Adrenal gland (tissue), 12 donors: ENCODE results near the gene HPN. TPM values are rescaled to one million over a fixed set of nuclear protein-coding genes. Genes with fewer than 3 reads are reported as not detected.
A peak's percentile ranks its signal among the peaks of the same experiment; 100 is the strongest.
"Not testable (repeated sequence)": the region's sequence is repeated elsewhere in the genome, so short reads cannot be mapped to it uniquely, and the experiment has no call there.

Source experiments
- DNase-seq, 7 donors: peaks; one replicate each; pipeline ENCODE4 v3.0.0-alpha.2; 2019 to 2020
- H3K27ac ChIP-seq, 5 donors: fragments of 200-600 bp; sonication (generic) in 4 of 5; 1 replicate in 3 of 5; 2 replicates in 2 of 5; pipeline versions ENCODE4 v1.5.1 to v1.8.0; 2016 to 2020; ENCODE audit warnings: mild to moderate bottlenecking in 1 of 5
- H3K27me3 ChIP-seq: fragments of 200-600 bp; 2 replicates; pipeline ENCODE4 v1.8.0; 2021
- H3K36me3 ChIP-seq, 2 donors: fragments of 200-600 bp; replicated peaks in 1 of 2; 1 replicate in 1 of 2; 2 replicates in 1 of 2; pipeline versions ENCODE4 v1.5.1 to v1.8.0; 2018 to 2022
- H3K4me1 ChIP-seq, 2 donors: fragments of 200-600 bp; replicated peaks in 1 of 2; 1 replicate in 1 of 2; 2 replicates in 1 of 2; pipeline versions ENCODE4 v1.5.1 to v1.8.0; 2018 to 2021
- H3K4me3 ChIP-seq, 4 donors: fragments of 200-600 bp; sonication (generic) in 3 of 4; one replicate each; pipeline ENCODE4 v1.5.1; 2016 to 2018
- H3K9me3 ChIP-seq, 3 donors: fragments of 200-600 bp; sonication (generic) in 1 of 3; replicated peaks in 1 of 3; 1 replicate in 2 of 3; 2 replicates in 1 of 3; pipeline versions ENCODE4 v1.5.1 to v1.8.0; 2016 to 2021
- CTCF ChIP-seq, 6 experiments: fragments of 450-650 bp in 4 of 6; fragments of 200-600 bp in 2 of 6; sonication (generic) in 1 of 6; IDR thresholded peaks; 1 replicate in 5 of 6; 2 replicates in 1 of 6; pipeline versions ENCODE4 v1.5.1 to v1.8.0; 2016 to 2021; ENCODE audit warnings: antibody characterized with exemption in 6 of 6, mild to moderate bottlenecking in 2 of 6, moderate library complexity in 1 of 6
- POLR2A ChIP-seq, 2 donors: fragments of 450-650 bp; IDR thresholded peaks; one replicate each; pipeline ENCODE4 v1.6.1; 2017; ENCODE audit warnings: antibody characterized with exemption in 2 of 2, mild to moderate bottlenecking in 2 of 2, moderate library complexity in 1 of 2
- WGBS, 4 donors: extraction: QIAGEN DNeasy Blood & Tissue Kit in 2 of 4; methylation state at CpG; one replicate each; pipeline versions ENCODE4 v1.1.5 to v1.1.7; 2013 to 2017; 5-methylcytosine and 5-hydroxymethylcytosine counted together
- intact Hi-C, 2 donors: fragments of 100-400 bp; cut with DNase I; formaldehyde crosslinking; loops; one replicate each; pipeline versions ENCODE4 v1.14.1 to v1.15.0; 2022 to 2023
- polyA plus RNA-seq, 3 donors: library from polyadenylated mRNA; stranded (reverse); fragments of 200-250 nt in 2 of 3; fragments of 350-450 nt in 1 of 3; fragmentation: Illumina TruSeq in 1 of 3; extraction: RNeasy Lipid Tissue Mini Kit (QIAGEN cat#74804) in 1 of 3; gene quantifications; one replicate each; pipeline ENCODE4 v1.2.3, GENCODE V29; 2013 to 2014
- total RNA-seq, 9 donors: library from RNA; depleted of rRNA in 4 of 9; stranded (reverse); fragments of >200 nt in 4 of 9; fragments of 120-200 nt in 1 of 9; fragmentation: NEBNext Ultra II Directional in 1 of 9; extraction: Animal tissue kit (Norgen Biotek cat#: 25700) in 1 of 9; gene quantifications; one replicate each; pipeline versions ENCODE4 v1.1.0 to v1.2.4, GENCODE V29; 2013 to 2023
- donor health status: healthy with polysubstance abuse.
- donor health status: Bipolar disorder and iron deficiency.
- donor health status: DM: yes; HTN: yes; CAD: no.
- donor health status: DM: no; HTN: no; CAD: no.
- donor health status: DM: no; HTN: no; CAD: no.
- donor health status: DM: yes; HTN: yes; CAD: no.

The HPN gene
- total and polyA plus RNA-seq, 12 donors: 0.20 to 2.6 (median 0.88) TPM; not detected in 2

- H3K4me3 ChIP-seq: no peak overlapping the region
- H3K27ac ChIP-seq: peak overlapping the region; percentile 65 to 81 (median 73)
- peaks cover 55 to 64% of the 10 kb centered on the region in 2 donors for H3K4me1 ChIP-seq
- peaks cover 0 to 22% of the 10 kb centered on the region in 2 donors for H3K36me3 ChIP-seq
- TF ChIP-seq POLR2A (IDR thresholded peaks at IDR 0.05): peak in 1 of 2 donors; percentile 81
- no peak for TF ChIP-seq CTCF (IDR thresholded peaks at IDR 0.05)
- H3K9me3 ChIP-seq: no peaks in the 10 kb centered on the region
- DNase-seq: peak in 6 of 7 donors; percentile 75 to 87 (median 82)
- 33 to 45% (median 38%) methylated on average over 14 to 15 of the region's 15 CpGs for WGBS, 4 donors
- no peaks in the 10 kb centered on the region for H3K27me3 ChIP-seq
- intact Hi-C loops: no loop called here
These were observed 35.1 kb upstream of the HPN start for GRCh38 chr19:35006342-35006998.

- Histone ChIP-seq H3K36me3 (peaks cover 0 to 27% of the 10 kb centered on the region in 2 donors), H3K27ac (peak overlapping the region; percentile 30 to 81 (median 65)), H3K4me1 (peaks cover 54 to 64% of the 10 kb centered on the region in 2 donors), H3K4me3 (no peak overlapping the region), H3K27me3 (no peaks in the 10 kb centered on the region), H3K9me3 (no peaks in the 10 kb centered on the region)
- no peak for TF ChIP-seq CTCF (IDR thresholded peaks at IDR 0.05)
- no peak for TF ChIP-seq POLR2A (IDR thresholded peaks at IDR 0.05)
- WGBS, 4 donors: 87 to 97% (median 94%) methylated on average over 5 of the region's 5 CpGs
- intact Hi-C loops: no loop called here
- peak in 1 of 7 donors; percentile 27 for DNase-seq
These were observed 34.5 kb upstream of the HPN start for GRCh38 chr19:35006999-35007365.

- peaks cover 0 to 32% of the 10 kb centered on the region in 2 donors for H3K36me3 ChIP-seq
These were observed 34.1 kb upstream of the HPN start for GRCh38 chr19:35007427-35007826.

GRCh38 chr19:35008891-35009341 is 32.6 kb upstream of the HPN start:
- Histone ChIP-seq H3K36me3 (peaks cover 0 to 36% of the 10 kb centered on the region in 2 donors), H3K9me3 (no peaks in the 10 kb centered on the region), H3K27ac (peak overlapping the region in 3 of 5 donors; percentile 29 to 48 (median 31)), H3K27me3 (no peaks in the 10 kb centered on the region), H3K4me1 (peaks cover 49 to 65% of the 10 kb centered on the region in 2 donors), H3K4me3 (no peak overlapping the region)
- intact Hi-C loops: no loop called here
- DNase-seq: peak in 1 of 7 donors; percentile 14
- TF ChIP-seq POLR2A (IDR thresholded peaks at IDR 0.05): no peak
- TF ChIP-seq CTCF (IDR thresholded peaks at IDR 0.05): no peak
- 72 to 83% (median 82%) methylated on average over 9 to 12 of the region's 12 CpGs for WGBS, 4 donors

More at GRCh38 chr19:35007427-35007826, 34.1 kb upstream of the HPN start:
- H3K4me3 ChIP-seq, H3K27me3 ChIP-seq, H3K9me3 ChIP-seq, DNase-seq, intact Hi-C loops: not testable (repeated sequence)
- peak overlapping the region in 3 of 5 donors; percentile 30 to 81 (median 73) for H3K27ac ChIP-seq
- peaks cover 54 to 67% of the 10 kb centered on the region in 2 donors for H3K4me1 ChIP-seq
- WGBS, 4 donors: 92 to 97% (median 96%) methylated on average over 8 of the region's 8 CpGs
